ENCODE measurements around the gene KRTAP20-1.

KRTAP20-1 gene

GRCh38 chr21:30646904-30647414 is 30.7 kb downstream of the KRTAP20-1 start:
- H4K20me1 ChIP-seq (ENCODE audit: insufficient read depth, low read length), result no peaks in the 10 kb centered on the region
- no peak overlapping the region for H3K4me3 ChIP-seq (ENCODE audit: low read length)

GRCh38 chr21:30652891-30653290 is 36.7 kb downstream of the KRTAP20-1 start:
- no peak overlapping the region for H3K9ac ChIP-seq (ENCODE audit: low read length)
- no peaks in the 10 kb centered on the region for H3K4me1 ChIP-seq (ENCODE audit: low read length)
- no peaks in the 10 kb centered on the region for H3K9me3 ChIP-seq (ENCODE audit: insufficient read depth, low read length)
- H4K20me1 ChIP-seq (ENCODE audit: insufficient read depth, low read length), result no peaks in the 10 kb centered on the region
- no peak overlapping the region for H3K4me2 ChIP-seq (ENCODE audit: low read length)
- TF ChIP-seq CTCF (IDR thresholded peaks at IDR 0.05; ENCODE audit: low read depth, low read length) (no peak), EZH2phosphoT487 (IDR thresholded peaks at IDR 0.05; ENCODE audit: low read depth) (no peak)
- H2AFZ ChIP-seq (ENCODE audit: low read depth, low read length), result no peak overlapping the region
- H3K27me3 ChIP-seq (ENCODE audit: low read depth, low read length), result no peaks in the 10 kb centered on the region
- H3K4me3 ChIP-seq (ENCODE audit: low read length), result no peak overlapping the region
- H3K79me2 ChIP-seq (ENCODE audit: low read length), result no peaks in the 10 kb centered on the region
- no peak overlapping the region for H3K27ac ChIP-seq (ENCODE audit: low read length)
- no peaks in the 10 kb centered on the region for H3K36me3 ChIP-seq (replicated peaks; ENCODE audit: low read depth, low read length)

More at GRCh38 chr21:30646904-30647414, 30.7 kb downstream of the KRTAP20-1 start:
- Histone ChIP-seq H3K4me1 (ENCODE audit: low read length) (no peaks in the 10 kb centered on the region), H3K9ac (ENCODE audit: low read length) (no peak overlapping the region), H3K36me3 (replicated peaks; ENCODE audit: low read depth, low read length) (no peaks in the 10 kb centered on the region), H2AFZ (ENCODE audit: low read depth, low read length) (no peak overlapping the region), H3K27me3 (ENCODE audit: low read depth, low read length) (no peaks in the 10 kb centered on the region), H3K4me2 (ENCODE audit: low read length) (no peak overlapping the region), H3K9me3 (ENCODE audit: insufficient read depth, low read length) (no peaks in the 10 kb centered on the region), H3K79me2 (ENCODE audit: low read length) (no peaks in the 10 kb centered on the region), H3K27ac (ENCODE audit: low read length) (no peak overlapping the region)
- TF ChIP-seq CTCF (IDR thresholded peaks at IDR 0.05; ENCODE audit: low read depth, low read length), result no peak
- TF ChIP-seq EZH2phosphoT487 (IDR thresholded peaks at IDR 0.05; ENCODE audit: low read depth), result no peak
